Measurements from ENCODE around the gene LIMD2. TPM values are rescaled to one million over a fixed set of nuclear protein-coding genes. Genes with fewer than 3 reads are reported as not detected.

The LIMD2 gene
- total RNA-seq, 1 experiment from 2014 or later, result 35.2 TPM

GRCh38 chr17:63652106-63652505 is 47.8 kb downstream of the LIMD2 start:
- no peaks in the 10 kb centered on the region for H3K9me3 ChIP-seq (replicated peaks)
- no peak for DNase-seq (ENCODE audit: low read depth in 1 of 2, low spot score in 2 of 2)
- H3K4me3 ChIP-seq, result no peak overlapping the region
- H3K27ac ChIP-seq, result no peak overlapping the region
- H3K4me1 ChIP-seq (replicated peaks), result peaks cover 8% of the 10 kb centered on the region
- no peaks in the 10 kb centered on the region for H3K27me3 ChIP-seq (replicated peaks)
- H3K36me3 ChIP-seq, result peaks cover 49% of the 10 kb centered on the region

GRCh38 chr17:63649813-63650212 is 50.1 kb downstream of the LIMD2 start:
- Histone ChIP-seq H3K9me3 (replicated peaks) (no peaks in the 10 kb centered on the region), H3K4me1 (replicated peaks) (peaks cover 14% of the 10 kb centered on the region), H3K27ac (no peak overlapping the region), H3K4me3 (no peak overlapping the region), H3K27me3 (replicated peaks) (no peaks in the 10 kb centered on the region), H3K36me3 (peaks cover 51% of the 10 kb centered on the region)
- no peak for DNase-seq (ENCODE audit: low read depth in 1 of 2, low spot score in 2 of 2)

- peaks cover 14% of the 10 kb centered on the region for H3K4me1 ChIP-seq (replicated peaks)
- DNase-seq (ENCODE audit: low read depth in 1 of 2, low spot score in 2 of 2), result no peak
- H3K36me3 ChIP-seq, result peaks cover 41% of the 10 kb centered on the region
- H3K4me3 ChIP-seq, result no peak overlapping the region
- no peaks in the 10 kb centered on the region for H3K9me3 ChIP-seq (replicated peaks)
- H3K27ac ChIP-seq, result no peak overlapping the region
- no peaks in the 10 kb centered on the region for H3K27me3 ChIP-seq (replicated peaks)
These were observed 52.0 kb downstream of the LIMD2 start for GRCh38 chr17:63647936-63648335.

- peaks cover 14% of the 10 kb centered on the region for H3K4me1 ChIP-seq (replicated peaks)
- no peak overlapping the region for H3K4me3 ChIP-seq
- H3K27ac ChIP-seq, result no peak overlapping the region
- peak in 1 of 2 experiments; percentile 54 for DNase-seq (ENCODE audit: low read depth in 1 of 2, low spot score in 2 of 2)
- no peaks in the 10 kb centered on the region for H3K9me3 ChIP-seq (replicated peaks)
- H3K36me3 ChIP-seq, result peaks cover 33% of the 10 kb centered on the region
- no peaks in the 10 kb centered on the region for H3K27me3 ChIP-seq (replicated peaks)
These were observed 52.7 kb downstream of the LIMD2 start for GRCh38 chr17:63647065-63647725.

GRCh38 chr17:63646488-63646806 is 53.5 kb downstream of the LIMD2 start:
- H3K4me3 ChIP-seq, result no peak overlapping the region
- no peak overlapping the region for H3K27ac ChIP-seq
- H3K4me1 ChIP-seq (replicated peaks), result peaks cover 14% of the 10 kb centered on the region
- DNase-seq (ENCODE audit: low read depth in 1 of 2, low spot score in 2 of 2), result no peak
- H3K27me3 ChIP-seq (replicated peaks), result no peaks in the 10 kb centered on the region
- peaks cover 28% of the 10 kb centered on the region for H3K36me3 ChIP-seq
- no peaks in the 10 kb centered on the region for H3K9me3 ChIP-seq (replicated peaks)

Other genes starting within 250 kb of the LIMD2 start
- 0.13 TPM in 1 of 2 replicates, not detected in the other for gene ACE, start 223.1 kb downstream of the LIMD2 start, total RNA-seq (2014; rRNA removed; shearing (Covaris generic))
- not detected in 2 replicates for gene KCNH6, start 176.8 kb downstream of the LIMD2 start, total RNA-seq (2014; rRNA removed; shearing (Covaris generic))
- 60.4 and 68.5 TPM in 2 replicates for gene DCAF7, start 149.6 kb downstream of the LIMD2 start, total RNA-seq (2014; rRNA removed; shearing (Covaris generic))
- 23.7 and 30.6 TPM in 2 replicates for gene TACO1, start 99.2 kb downstream of the LIMD2 start, total RNA-seq (2014; rRNA removed; shearing (Covaris generic))
- 35.8 and 49.5 TPM in 2 replicates for gene MAP3K3, start 77.7 kb downstream of the LIMD2 start, total RNA-seq (2014; rRNA removed; shearing (Covaris generic))
- 14.7 and 17.3 TPM in 2 replicates for gene STRADA, start 41.7 kb upstream of the LIMD2 start, total RNA-seq (2014; rRNA removed; shearing (Covaris generic))
- 106 and 125 TPM in 2 replicates for gene CCDC47, start 73.5 kb upstream of the LIMD2 start, total RNA-seq (2014; rRNA removed; shearing (Covaris generic))
- gene DDX42, start 74.0 kb upstream of the LIMD2 start, total RNA-seq (2014; rRNA removed; shearing (Covaris generic)), result 102 and 118 TPM in 2 replicates
- 54.4 and 63.7 TPM in 2 replicates for gene PSMC5, start 127.3 kb upstream of the LIMD2 start, total RNA-seq (2014; rRNA removed; shearing (Covaris generic))
- 68.9 and 80.2 TPM in 2 replicates for gene FTSJ3, start 127.5 kb upstream of the LIMD2 start, total RNA-seq (2014; rRNA removed; shearing (Covaris generic))
- 75.9 and 115 TPM in 2 replicates for gene SMARCD2, start 142.6 kb upstream of the LIMD2 start, total RNA-seq (2014; rRNA removed; shearing (Covaris generic))
- not detected in 2 replicates for gene CSH2, start 173.6 kb upstream of the LIMD2 start, total RNA-seq (2014; rRNA removed; shearing (Covaris generic))
- not detected in 2 replicates for gene GH2, start 181.8 kb upstream of the LIMD2 start, total RNA-seq (2014; rRNA removed; shearing (Covaris generic))
- not detected in 2 replicates for gene CSH1, start 196.4 kb upstream of the LIMD2 start, total RNA-seq (2014; rRNA removed; shearing (Covaris generic))
- gene CSHL1, start 211.1 kb upstream of the LIMD2 start, total RNA-seq (2014; rRNA removed; shearing (Covaris generic)), result not detected in 2 replicates
- not detected in 2 replicates for gene GH1, start 218.7 kb upstream of the LIMD2 start, total RNA-seq (2014; rRNA removed; shearing (Covaris generic))
- not detected in 2 replicates for gene CD79B, start 232.2 kb upstream of the LIMD2 start, total RNA-seq (2014; rRNA removed; shearing (Covaris generic))